Right lobe of liver (tissue), 4 donors: ENCODE measurements around the gene KRTAP1-1.

ENCODE experiments used
- POLR2A ChIP-seq: fragments of 450-650 bp; IDR thresholded peaks from one replicate; pipeline ENCODE4 v1.6.1; 2017; ENCODE audit warnings: antibody characterized with exemption, mild to moderate bottlenecking
- TF ChIP-seq, protein P1 (sequence below), 4 donors: fragments of 200-600 bp in 3 of 4; fragments of 450-650 bp in 1 of 4; IDR thresholded peaks; one replicate each; pipeline versions ENCODE4 v1.5.1 to v1.8.0; 2016 to 2022; ENCODE audit warnings: antibody characterized with exemption in 4 of 4, mild to moderate bottlenecking in 2 of 4
- donor health status: DM: no; HTN: no; CAD: no.
- donor health status: DM: no; HTN: no; CAD: no.
- donor health status: DM: no; HTN: yes; CAD: no.

DNA sequence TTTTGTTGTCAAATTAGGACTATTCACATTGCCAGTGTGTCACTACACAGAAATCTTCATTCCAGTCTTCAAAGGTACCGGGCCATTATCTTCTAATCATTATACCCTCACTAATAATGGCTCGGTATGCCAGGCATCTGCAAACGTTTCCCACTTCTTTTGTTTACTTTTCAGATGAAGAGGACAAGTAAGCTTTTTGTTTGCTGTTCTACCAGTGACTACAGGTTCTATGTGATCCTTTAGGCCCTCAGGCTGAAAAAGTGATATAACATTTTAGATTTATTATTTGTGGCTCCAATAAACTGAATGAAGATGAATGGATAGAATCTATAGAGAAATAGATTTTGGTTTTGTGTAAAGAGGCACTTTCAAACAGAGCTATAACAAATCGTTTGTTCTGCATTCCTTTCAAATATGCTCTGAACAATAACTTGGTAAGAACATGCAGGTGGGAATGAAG lies 31.9 kb downstream of the KRTAP1-1 start:
- TF ChIP-seq, protein P1, sequence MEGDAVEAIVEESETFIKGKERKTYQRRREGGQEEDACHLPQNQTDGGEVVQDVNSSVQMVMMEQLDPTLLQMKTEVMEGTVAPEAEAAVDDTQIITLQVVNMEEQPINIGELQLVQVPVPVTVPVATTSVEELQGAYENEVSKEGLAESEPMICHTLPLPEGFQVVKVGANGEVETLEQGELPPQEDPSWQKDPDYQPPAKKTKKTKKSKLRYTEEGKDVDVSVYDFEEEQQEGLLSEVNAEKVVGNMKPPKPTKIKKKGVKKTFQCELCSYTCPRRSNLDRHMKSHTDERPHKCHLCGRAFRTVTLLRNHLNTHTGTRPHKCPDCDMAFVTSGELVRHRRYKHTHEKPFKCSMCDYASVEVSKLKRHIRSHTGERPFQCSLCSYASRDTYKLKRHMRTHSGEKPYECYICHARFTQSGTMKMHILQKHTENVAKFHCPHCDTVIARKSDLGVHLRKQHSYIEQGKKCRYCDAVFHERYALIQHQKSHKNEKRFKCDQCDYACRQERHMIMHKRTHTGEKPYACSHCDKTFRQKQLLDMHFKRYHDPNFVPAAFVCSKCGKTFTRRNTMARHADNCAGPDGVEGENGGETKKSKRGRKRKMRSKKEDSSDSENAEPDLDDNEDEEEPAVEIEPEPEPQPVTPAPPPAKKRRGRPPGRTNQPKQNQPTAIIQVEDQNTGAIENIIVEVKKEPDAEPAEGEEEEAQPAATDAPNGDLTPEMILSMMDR (IDR thresholded peaks at IDR 0.05): no peak
- no peak for TF ChIP-seq POLR2A
